Measurements from ENCODE around the gene NDUFAB1.
"Not testable (repeated sequence)": the region's sequence is repeated elsewhere in the genome, so short reads cannot be mapped to it uniquely, and the experiment has no call there.

NDUFAB1 gene

DNA sequence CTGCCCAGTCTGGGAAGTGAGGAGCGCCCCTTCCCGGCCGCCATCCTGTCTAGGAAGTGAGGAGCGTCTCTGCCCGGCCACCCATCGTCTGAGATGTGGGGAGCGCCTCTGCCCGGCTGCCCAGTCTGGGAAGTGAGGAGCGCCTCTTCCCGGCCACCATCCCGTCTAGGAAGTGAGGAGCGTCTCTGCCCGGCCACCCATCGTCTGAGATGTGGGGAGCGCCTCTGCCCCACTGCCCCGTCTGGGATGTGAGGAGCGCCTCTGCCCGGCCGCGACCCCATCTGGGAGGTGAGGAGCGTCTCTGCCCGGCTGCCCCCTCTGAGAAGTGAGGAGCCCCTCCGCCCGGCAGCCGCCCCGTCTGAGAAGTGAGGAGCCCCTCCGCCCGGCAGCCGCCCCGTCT is 12.8 kb downstream of the NDUFAB1 start:
- DNase-seq = not testable (repeated sequence)

DNA sequence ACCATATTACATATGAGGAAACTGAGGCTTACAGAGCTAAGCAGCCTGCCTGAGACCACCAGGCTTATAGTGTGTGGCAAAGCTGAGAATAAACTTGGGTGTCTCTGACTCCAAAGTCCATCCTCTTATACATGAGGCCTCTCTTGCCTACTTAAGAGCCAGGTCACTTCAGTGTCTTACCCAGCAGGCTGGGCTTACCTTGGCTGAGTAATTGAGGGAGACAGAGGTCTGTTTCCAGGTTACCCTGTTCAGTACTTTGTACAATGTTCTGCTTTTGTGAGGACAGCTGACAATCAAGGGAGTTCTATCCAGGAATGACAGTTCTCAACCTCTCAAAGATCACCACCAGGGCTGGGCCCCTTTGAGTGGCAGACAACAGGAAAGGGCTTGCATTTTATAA is 14.4 kb downstream of the NDUFAB1 start:
- DNase-seq = no peak

DNA sequence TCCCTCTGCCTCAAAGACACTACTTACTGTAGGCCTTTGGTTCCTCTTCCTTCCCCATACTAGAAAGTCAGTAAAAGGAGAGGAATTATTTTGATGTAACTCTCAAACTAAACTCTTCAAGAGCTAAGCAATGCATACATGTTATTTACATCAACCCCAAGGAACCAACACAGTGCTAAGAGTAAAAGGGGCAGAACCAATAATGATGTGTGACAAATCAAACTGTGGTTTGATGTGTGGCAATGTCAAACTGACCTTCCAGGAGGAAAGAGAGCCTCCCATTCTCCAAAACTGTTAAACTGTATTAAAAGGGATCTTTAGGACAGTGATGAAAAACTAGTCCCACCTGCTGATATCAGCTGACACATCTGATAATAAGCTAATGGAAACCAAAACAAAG is 15.7 kb downstream of the NDUFAB1 start:
- DNase-seq = no peak

DNA sequence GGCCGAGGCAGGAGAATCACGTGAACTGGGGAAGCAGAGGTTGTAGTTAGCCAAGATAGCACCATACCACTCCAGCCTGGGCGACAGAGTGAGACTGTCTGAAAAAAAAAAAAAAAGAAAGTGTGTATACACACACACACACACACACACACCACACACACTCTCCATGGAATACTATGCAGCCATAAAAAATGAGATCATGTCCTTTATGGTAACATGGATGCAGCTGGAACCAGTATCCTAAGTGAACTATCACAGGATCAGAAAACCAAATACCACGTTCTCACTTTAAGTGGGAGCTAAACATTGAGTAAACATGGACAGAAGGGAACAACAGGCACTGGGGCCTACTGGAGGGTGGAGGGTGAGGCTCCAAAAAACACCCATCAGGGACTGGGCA is 16.7 kb downstream of the NDUFAB1 start:
- DNase-seq = no peak

DNA sequence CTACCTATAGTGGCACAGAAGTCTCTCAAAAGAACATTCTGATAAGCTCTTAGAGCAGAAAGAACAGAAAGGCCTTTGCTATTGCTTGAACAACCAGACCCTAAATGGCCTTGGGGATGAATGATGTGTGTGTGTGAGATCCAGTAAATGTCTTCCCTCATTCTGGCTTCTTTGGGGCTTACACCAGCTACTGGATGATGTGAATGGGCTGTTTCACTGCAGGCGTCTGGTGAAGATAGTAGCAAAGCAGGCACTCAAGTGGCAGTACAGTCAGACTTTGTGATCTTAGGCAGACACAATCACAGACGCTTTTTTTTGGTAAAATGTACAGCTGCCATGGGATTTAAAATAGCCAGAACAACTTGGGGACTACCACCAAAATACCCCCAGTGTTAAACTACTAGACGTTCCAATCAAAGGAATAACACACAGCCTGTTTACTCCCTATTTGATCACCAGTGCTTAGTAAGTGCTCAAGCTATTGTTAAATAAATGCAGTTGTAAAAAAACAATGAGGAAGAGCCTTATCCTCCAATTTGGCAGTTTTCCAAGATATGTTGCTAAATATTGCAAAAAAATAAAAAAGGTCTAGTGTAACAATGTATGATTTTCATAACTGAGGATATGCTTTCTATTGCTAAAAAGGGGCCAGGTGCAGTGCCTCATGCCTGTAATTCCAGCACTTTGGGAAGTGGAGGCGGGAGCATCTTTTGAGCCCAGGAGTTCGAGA is 17.9 kb downstream of the NDUFAB1 start:
- no peak for DNase-seq

DNA sequence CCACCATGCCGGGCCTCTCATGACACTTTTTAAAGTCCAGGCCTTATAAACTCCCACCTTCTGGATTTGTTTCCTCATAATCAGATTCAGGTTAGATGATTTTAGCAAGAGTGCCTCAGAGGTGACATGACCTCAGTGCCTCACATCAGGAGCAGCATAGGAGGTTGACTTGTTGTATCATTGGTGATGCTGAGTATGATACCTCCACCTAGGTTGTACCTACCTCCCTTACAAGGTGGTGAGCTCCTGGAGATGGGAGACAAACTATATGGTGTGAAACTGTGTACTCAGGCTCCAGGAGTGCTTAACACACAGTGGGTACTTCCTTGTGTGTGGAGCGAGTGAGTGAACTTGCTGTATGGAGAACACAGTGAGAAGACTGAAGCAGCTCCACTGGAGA is 18.6 kb downstream of the NDUFAB1 start:
- DNase-seq = no peak

DNA sequence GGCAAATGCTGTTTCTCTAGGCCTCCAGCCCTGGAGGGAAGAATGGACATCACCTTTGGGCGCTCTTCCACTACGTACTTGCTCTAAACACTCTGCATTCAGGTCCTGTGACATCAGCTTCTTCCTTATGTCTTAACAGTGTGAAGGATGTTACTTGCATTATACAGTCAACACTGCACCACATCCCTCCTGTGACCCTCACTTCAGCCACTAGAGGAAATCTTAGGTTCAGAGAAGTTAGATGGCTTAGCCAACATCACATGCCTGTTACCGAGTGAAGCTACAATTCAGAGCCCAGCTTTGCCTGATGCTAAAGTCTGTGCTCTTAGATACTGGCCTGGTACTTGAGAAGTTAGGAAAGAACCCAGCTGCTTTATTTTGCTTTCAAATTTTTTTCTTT is 20.3 kb downstream of the NDUFAB1 start:
- DNase-seq = no peak

DNA sequence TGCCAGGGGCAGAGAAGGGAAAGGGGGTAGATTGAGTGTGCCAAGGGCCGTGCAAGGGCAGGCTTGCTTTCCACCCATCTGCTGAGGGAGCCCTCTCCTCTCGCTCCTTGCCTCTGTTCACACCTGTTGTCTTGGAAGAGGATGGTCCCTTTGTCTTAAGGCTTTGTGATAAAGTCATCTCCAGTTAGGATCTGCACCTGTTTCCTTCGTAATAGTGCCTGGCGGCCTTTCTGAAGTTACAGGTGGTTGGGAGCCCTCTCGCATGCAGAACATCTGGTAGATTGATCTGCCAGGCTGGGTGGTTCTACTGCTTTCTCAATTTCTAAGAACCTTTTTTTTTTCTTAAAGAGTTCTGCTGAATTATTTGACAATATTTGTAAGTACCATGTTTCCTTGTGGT is 22.3 kb downstream of the NDUFAB1 start:
- no peak for DNase-seq

DNA sequence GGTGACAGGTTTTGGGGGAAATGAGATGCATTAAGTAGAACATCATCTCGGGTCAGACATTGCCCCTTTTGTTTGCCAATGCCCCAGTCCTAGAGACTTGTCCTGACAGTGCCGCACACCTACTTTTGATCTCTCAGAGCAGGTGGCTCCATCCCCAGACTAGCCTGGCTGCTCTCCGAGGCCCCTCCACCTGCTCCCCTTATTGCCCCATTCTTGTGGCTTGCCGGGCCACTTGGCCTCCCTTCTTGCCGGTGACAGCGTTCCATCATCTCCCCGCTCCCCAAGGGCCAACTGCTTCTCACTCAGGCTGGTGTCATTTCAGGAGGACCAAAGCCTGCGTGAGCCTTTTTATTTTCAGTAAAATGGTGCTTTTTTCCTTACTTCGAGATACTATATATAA is 23.7 kb downstream of the NDUFAB1 start:
- DNase-seq = no peak

DNA sequence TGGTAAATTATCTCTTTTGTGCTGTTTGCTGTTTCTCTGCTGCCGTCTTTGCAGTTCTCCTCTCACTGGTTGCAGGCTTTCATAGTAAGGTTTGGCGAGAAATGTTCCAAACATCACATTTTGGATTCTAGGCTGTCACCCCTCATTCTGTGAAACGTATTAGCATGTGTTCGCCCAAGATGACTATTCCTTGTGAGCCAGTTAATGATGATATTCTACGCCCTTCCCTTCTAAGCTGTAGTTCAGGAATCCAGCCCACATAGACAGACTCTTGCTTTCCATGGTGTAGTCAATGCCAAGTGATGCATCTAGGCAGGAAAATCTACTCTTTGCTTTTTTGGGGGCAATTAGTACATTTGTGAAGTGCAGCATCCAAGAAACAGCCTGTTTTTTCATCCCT is 24.2 kb downstream of the NDUFAB1 start:
- DNase-seq = no peak

DNA sequence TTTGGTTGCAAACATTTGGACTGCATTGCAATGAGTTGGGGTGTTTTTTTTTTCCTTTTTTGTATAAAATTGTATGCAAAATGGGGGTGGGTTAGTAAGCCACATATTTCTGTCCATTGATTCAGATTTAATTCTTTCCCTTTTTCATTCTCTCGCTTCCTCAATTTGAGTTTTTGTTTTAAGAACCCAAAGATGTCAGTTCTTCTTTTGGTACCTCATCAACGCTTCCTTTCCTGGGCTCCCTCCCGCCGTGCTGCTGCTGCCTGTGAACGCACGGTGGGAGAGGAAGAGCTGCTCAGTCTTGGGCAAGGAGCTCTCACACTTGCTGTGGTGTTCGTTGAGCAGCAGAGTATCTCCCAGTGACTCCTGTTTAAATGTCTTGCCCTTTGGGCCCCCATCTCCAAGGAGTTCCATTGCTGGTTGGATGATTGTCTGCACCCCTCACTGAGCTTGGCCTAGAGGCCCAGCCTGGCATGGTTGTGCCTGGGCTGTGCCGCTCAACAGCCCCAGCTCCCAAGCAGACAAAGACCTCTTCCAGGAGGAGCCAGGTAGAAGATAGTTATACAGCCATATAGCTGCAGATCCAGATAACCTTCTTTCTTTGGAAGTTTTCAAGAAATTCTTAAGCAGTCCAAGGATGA is 25.0 kb downstream of the NDUFAB1 start:
- no peak for DNase-seq

DNA sequence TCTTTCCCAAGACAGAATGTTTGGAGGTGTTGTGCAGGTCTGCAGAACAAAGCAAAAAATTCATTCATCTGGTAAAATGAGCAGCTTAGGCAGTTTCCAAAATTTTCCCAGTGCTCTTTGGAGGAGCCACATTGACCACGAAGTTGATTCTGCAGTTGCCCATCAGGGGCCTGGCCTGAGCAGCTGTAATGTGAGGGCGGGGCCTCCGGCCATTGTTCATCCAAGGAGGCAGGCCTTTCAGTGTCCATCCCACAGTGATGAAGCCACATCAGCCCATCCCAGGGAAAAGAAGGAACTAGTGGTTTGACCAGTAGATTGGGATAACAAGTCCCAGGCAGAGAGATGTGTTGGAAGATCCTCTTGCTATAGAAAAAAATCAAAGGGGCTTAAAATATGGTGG is 28.5 kb downstream of the NDUFAB1 start:
- DNase-seq = no peak

DNA sequence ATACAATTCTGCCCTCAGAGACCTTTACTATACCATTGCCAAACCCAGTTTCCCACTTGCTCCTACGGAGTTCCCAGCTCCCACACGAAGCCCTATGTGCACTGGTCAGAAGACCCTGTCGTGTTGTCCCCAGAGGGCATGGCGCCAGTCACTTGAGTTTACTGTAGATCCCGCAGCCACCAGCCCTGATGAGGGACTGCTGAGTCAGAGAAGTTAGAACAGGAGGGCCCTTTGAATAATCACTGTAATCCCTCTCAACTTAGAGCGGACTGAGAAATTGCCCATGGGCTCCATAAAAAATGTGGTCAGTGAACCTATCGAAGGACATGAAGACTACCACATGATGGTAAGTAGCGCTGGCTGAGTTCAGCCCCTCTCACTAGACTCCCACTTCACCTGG is 29.4 kb downstream of the NDUFAB1 start:
- no peak for DNase-seq

DNA sequence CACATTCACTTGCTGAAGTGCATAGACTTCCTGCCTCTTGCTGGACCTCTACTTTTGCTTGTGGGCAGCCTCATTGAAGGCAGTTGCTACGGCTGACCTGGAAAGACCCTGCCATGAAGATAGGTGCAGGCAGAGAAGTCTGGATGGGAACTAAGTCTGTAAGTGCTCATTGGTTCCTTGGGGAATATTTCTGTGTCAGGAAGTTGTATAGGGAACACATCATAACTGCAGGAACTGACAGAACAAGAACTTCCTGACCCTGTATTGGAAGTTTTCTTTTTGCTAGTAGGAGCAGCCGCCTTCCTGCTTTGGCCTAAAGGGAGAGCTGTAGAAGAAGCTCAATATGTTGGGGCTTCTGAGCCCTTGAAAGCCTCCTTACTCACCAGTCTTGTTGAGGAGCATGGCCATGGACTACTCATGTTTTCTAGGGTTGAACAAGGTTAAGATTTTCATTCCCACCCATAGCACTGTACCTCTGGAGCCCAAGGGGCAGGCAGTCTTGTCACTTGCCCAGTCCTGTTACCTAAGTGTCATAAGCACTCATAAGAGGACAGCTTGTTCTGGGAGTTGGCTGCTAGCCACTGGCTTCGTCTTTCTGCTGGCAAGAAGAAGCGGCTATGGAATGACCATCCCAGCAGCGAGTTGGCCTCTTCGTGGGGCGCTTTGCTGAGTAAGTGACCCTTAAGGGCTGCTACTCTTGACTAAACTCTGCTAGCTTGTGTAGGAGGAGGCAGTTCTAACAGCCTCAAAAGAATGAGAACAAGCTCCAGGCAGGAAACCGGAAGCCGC is 31.3 kb downstream of the NDUFAB1 start:
- DNase-seq = no peak

DNA sequence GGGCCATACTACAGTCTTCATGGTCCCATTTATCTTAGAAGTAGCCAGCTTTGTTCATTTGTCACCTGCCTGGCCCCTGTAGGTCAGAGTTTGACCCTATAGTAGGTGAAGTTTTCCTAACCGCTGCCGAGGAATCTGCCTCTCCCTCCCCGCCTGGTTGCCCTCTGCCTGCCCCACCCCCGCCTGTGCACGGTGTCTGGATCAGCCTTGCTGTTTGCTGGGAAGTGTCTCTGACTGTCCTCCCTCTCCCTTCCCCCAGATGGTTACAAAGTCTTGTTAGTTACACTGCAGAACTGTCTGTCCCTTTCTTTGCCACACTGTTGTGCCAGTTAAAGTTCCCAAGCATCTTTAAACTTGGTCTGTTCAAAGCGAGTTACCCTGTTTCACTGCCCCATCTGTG is 32.9 kb downstream of the NDUFAB1 start:
- no peak for DNase-seq

DNA sequence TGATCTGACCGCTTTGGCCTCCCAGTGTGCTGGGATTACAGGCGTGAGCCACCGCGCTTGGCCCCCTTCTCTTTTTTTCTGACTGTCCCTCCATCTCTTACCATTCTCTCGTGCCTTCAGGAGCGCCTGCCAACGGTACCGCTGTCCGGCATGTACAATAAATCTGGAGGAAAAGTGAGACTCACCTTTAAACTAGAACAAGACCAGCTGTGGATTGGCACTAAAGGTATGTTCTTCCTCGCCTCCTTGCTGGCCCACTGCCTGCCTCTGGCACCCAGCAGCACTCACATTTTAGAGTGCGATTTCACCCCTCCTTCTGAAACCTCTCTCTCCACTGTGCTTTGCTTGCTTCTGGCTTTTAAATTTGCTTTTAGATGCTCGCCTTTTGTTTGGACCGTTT is 33.6 kb downstream of the NDUFAB1 start:
- no peak for DNase-seq

DNA sequence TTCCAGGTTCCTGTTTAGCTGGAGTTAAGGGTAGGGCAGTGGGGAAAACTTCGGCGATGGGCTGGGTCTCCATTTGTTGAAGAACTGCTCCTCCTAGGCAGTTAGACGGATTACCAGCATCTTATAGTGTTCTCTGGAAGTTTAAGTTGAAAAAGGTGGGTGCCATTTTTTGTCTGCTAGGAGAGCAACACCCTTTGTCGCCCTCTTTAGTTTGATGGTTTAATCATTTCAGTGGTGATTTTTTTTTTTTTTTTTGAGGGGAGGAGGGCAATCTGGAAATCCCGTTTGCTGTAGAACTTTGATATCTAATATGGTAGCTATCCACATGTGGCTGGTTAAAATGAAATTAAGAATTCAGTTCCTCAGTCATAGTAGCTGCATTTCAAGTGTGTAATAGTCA is 34.5 kb downstream of the NDUFAB1 start:
- DNase-seq = no peak

DNA sequence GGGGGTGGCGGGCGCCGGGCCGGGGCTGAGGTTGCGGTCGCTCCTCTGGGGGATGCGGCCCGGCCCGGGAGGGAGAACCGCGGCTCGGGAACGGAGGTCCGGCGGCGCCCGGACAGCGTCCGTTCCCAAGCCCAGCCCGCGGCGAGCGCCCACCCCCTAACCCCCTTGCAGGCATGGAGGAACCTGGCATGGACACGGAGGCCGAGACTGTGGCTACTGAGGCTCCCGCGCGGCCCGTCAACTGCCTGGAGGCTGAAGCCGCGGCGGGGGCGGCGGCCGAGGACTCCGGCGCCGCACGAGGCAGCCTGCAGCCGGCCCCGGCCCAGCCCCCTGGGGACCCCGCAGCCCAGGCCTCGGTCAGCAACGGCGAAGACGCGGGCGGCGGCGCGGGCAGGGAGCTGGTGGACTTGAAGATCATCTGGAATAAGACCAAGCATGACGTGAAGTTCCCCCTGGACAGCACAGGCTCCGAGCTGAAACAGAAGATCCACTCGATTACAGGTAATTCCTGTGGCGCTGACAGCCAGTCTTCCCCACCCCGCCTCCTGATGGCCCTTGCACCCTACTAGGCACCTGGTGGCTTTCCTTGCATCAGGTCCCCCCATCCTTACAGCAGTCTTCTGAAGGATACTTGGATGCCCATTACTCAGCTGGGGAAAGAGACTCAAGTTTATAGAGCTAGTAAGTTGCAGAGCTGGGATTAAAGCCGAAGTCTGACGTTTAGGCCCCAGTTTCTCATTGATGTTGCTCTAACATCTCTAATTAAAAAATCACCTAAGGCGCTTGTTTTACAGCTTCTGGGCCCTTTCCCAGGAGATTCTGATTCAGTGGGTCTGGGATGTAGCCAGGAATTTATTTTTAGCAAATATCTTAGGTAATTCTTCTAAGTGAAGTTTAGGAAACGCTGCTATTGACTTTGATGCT is 38.1 kb downstream of the NDUFAB1 start:
- peak; percentile 21 for DNase-seq

DNA sequence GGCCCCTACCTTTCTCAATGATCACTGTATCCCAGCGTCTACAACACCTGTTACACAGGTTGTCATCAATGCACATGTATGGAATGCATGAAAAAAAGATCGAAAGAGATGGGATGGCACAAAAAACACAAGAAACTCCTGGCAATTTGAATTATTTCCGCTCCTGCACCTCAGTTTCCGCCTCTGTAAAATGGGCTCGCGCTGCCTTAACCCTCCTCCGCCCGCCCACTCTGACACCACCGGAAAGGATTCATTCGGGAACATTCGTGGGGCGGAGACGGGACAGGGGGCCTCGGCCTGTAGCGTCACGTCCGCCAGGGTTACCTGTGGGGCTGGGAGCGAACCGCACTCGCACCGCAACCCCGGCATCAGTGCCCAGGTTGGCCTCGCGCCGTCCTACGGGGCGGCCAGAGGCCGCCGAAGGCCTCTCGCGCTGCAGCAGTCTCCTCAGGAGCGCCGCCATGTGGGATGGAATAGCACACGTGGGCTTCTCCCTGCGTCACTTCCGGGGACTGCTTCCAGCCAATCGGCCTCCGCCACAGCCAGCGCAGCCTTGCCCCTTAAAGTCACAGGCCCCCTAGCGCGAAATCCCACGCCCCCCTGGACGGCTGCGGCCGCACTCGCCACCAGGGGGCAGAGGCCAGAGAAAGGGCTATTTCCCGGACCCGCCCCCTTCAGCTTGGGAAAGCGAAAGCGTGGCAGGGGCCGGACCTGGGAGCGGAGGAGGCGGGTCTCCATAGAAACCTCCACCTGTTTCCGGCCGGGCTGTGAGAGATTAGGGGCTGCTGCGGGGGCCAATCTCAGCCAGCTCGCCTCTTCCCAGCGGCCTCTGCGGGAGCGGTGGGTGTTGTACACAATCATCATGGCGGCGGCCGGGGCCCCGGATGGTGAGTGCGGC is 39.0 kb downstream of the NDUFAB1 start, which contains the start of the genes EARS2 and UBFD1:
EARS2 (minus strand) TSS at position 470 of the 898 bp plus-strand sequence; CDS start at position 463, 7 bp downstream.
UBFD1 (plus strand) TSS at position 847 of the 898 bp plus-strand sequence; CDS start at position 863, 16 bp downstream.
- DNase-seq = peak; percentile 99

DNA sequence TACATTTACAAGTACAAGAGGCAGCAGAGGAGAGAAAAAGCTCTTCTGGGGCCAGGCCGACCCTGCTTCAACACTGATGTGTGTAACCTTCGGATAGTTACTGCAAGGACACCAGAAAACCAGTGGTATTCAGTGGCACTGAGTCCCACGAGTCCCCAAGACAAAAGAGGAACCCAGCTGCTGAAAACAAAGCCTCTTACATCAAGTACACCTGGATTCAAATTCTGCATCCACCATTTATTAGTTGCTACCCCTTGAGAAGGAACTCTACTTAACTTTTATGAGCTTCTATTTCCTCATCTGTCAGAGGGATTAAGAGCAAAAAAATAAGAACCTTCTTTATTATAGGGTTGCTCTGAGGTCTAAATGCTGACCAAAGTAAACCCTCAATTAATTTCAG is 41.6 kb downstream of the NDUFAB1 start:
- DNase-seq = no peak

DNA sequence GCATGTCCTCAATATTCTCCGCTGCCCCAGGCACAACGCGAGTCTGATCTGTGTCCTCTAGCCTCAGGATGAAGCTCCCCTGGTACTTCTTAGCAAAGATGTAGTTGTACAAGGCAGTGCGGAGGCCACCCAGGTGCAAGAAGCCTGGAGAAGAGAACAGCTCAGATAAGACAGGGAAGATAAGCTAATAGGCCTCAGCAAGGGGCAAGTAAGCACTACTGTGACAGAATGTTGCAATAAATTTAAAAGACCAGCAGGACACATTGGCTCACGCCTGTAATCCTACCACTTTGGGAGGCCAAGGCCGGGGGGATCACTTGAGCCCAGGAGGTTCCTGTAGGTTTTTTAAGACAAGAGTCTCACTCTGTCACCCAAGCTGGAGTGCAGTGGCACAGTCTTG is 44.0 kb downstream of the NDUFAB1 start:
- no peak for DNase-seq

DNA sequence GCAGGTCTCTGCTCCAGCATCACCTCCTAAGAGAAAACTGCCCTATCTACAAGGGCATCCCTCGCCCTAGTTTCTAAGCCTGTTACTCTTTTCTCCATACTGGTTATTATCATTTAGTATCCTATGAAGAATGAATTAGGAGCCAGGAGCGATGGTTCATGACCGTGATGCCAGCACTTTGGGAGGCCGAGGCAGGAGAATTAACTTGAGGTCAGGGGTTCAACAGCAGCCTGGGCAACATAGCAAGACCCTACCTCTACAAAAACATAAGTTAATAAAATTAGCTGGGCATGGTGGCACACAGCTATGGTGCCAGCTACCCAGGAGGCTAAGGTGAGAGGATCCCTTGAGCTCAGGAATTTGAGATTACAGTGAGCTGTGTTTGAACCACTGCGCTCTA is 46.2 kb downstream of the NDUFAB1 start:
- no peak for DNase-seq
